CD4-positive, CD25-positive, alpha-beta regulatory T cell (primary cell): Measurements from ENCODE around the gene DNAJA3. TPM values are rescaled to one million over a fixed set of nuclear protein-coding genes. Genes with fewer than 3 reads are reported as not detected.

Source experiments
- ATAC-seq, 2 donors: fragments of 150-1000 bp; cut with Tn5 transposase; one replicate each; pipeline ENCODE4 v1.10.0; 2021; ENCODE audit warnings: low read depth in 2 of 2, moderate number of reproducible peaks in 2 of 2, moderate library complexity in 1 of 2
- DNase-seq, 3 donors: peaks; one replicate each; pipeline versions ENCODE4 v3.0.0 to v3.0.0-alpha.2; 2012 to 2022; ENCODE audit warnings: mixed read lengths in 1 of 3
- H3K27ac ChIP-seq: one replicate; pipeline ENCODE4 v1.7.0; 2013; ENCODE audit warnings: mild to moderate bottlenecking, low read length; ENCODE audit not compliant: insufficient read depth, poor library complexity, severe bottlenecking
- H3K27me3 ChIP-seq: one replicate; pipeline ENCODE4 v1.7.0; 2013; ENCODE audit warnings: low read length; ENCODE audit not compliant: control insufficient read depth, insufficient read depth
- H3K36me3 ChIP-seq: one replicate; pipeline ENCODE4 v1.7.0; 2013; ENCODE audit warnings: mild to moderate bottlenecking, low read length, moderate library complexity; ENCODE audit not compliant: control insufficient read depth, insufficient read depth
- H3K4me1 ChIP-seq: 2 replicates; pipeline ENCODE4 v1.7.0; 2013; ENCODE audit warnings: mild to moderate bottlenecking, low read length; ENCODE audit not compliant: insufficient read depth, control insufficient read depth, poor library complexity, severe bottlenecking
- H3K4me3 ChIP-seq: one replicate; pipeline ENCODE4 v1.7.0; 2013; ENCODE audit warnings: low read depth, mild to moderate bottlenecking, low read length, moderate library complexity
- H3K9me3 ChIP-seq, 2 experiments: 1 replicate in 1 of 2; 2 replicates in 1 of 2; pipeline ENCODE4 v1.7.0; 2013; ENCODE audit warnings: low read length in 2 of 2, mild to moderate bottlenecking in 1 of 2, moderate library complexity in 1 of 2; ENCODE audit not compliant: control insufficient read depth in 2 of 2
- H3K27ac Mint-ChIP-seq, 3 donors: one replicate each; pipeline ENCODE4 v1.8.0; 2020 to 2022; ENCODE audit warnings: mild to moderate bottlenecking in 3 of 3, mixed read lengths in 3 of 3, moderate library complexity in 2 of 3
- H3K27me3 Mint-ChIP-seq: one replicate; pipeline ENCODE4 v1.8.0; 2022; ENCODE audit warnings: mild to moderate bottlenecking, mixed read lengths
- H3K36me3 Mint-ChIP-seq: one replicate; pipeline ENCODE4 v1.8.0; 2020; ENCODE audit warnings: mixed read lengths
- H3K4me1 Mint-ChIP-seq, 4 donors: one replicate each; pipeline ENCODE4 v1.8.0; 2020 to 2022; ENCODE audit warnings: mixed read lengths in 4 of 4, mild to moderate bottlenecking in 1 of 4
- H3K4me3 Mint-ChIP-seq, 4 donors: one replicate each; pipeline ENCODE4 v1.8.0; 2020 to 2022; ENCODE audit warnings: mild to moderate bottlenecking in 4 of 4, mixed read lengths in 4 of 4, moderate library complexity in 3 of 4
- H3K9me3 Mint-ChIP-seq, 7 donors: one replicate each; pipeline ENCODE4 v1.8.0; 2020 to 2022; ENCODE audit warnings: mixed read lengths in 7 of 7, mild to moderate bottlenecking in 3 of 7, moderate library complexity in 2 of 7
- polyA plus RNA-seq, 4 donors: library from polyadenylated mRNA; unstranded; fragments of 300-500 nt; fragmentation: Illumina TruSeq; gene quantifications; one replicate each; pipeline ENCODE4 v1.2.3, GENCODE V29; 2021
- total RNA-seq: library from RNA; stranded (reverse); gene quantifications from one replicate; pipeline ENCODE4 v1.2.3, GENCODE V29; 2022

DNAJA3 gene
- total and polyA plus RNA-seq, 5 donors from 2014 or later = 27.0 to 49.7 (median 38.1) TPM

DNA sequence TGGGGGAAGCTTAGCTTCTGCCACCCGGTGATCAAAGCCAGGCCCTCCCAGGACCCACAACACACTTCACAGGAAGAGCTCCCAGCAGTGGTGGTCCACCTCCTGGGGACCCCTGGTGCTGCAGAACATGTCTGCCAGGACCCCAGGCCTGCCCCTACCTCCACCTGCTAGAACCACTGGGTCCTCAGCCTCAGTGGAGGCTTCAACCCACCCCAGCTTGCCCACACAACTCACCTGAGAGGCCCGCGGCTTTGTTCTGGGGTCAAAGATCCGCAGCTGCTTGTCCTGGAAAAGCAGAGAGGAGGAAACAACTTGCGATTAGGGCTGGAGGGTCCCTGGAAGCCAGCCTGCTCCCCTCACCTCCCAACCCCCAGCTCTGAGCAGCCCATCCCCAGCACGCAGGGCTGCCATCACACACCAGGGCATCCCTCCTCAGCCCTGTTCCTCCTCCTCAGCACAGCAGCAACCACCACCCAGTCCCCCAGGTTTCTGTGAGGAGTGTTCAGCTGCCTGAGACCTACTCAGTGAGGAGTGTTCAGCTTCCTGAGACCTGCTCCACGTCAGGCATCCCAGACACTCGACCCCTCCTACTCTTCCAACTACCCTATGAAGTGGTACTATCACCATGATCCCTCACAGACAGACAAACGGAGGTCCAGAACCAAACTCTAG, 30.5 kb upstream of the DNAJA3 start:
- Mint-ChIP-seq H3K4me3 (peak overlapping the region in 1 of 4 donors; percentile 27), H3K27ac (peak overlapping the region in 2 of 3 donors; percentile 46 to 48), H3K36me3 (peaks cover 19% of the 10 kb centered on the region), H3K4me1 (peaks cover 0 to 12% (median 5%) of the 10 kb centered on the region in 4 donors), H3K9me3 (no peaks in the 10 kb centered on the region), H3K27me3 (no peaks in the 10 kb centered on the region)
- H3K4me3 ChIP-seq = no peak overlapping the region
- DNase-seq = no peak
- H3K36me3 ChIP-seq = peaks cover 71% of the 10 kb centered on the region
- no peak for ATAC-seq
- no peaks in the 10 kb centered on the region for H3K9me3 ChIP-seq
- no peaks in the 10 kb centered on the region for H3K27me3 ChIP-seq
- no peak overlapping the region for H3K27ac ChIP-seq
- peaks cover 5% of the 10 kb centered on the region for H3K4me1 ChIP-seq

DNA sequence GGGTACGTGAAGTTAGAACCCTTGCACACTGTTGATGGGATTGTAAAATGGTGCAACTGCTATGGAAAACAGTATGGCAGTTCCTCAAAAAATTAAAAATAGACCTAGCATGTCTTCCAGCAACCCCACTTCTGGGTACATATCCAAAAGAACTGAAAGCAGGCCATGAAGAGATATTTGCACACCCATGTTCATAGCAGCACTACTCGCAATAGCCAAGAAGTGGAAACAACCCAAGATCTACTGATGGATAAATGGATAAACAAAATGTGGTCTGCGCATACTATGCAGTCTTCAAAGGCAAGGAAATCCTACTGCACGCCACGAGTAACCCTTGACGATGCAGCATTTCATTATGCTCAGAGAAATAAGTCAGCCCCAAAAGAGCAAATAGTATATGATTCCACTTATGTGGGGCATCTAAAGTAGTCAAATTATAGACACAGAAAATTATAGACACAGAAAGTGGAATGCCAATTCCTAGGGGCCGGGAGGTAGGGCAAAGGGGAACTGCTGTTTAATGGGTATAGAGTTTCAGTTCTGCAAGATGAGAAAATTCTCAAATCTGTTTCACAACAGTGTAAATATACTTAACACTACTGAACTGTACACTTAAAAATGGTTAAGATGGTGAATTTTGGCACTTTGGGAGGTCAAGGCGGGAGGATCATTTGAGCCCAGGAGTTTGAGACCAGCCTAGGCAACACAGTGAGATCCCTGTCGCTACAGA, 26.5 kb upstream of the DNAJA3 start:
- Mint-ChIP-seq H3K9me3 (no peaks in the 10 kb centered on the region), H3K27ac (no peak overlapping the region), H3K27me3 (no peaks in the 10 kb centered on the region), H3K4me3 (no peak overlapping the region), H3K36me3 (peaks cover 30% of the 10 kb centered on the region), H3K4me1 (peaks cover 0 to 22% (median 17%) of the 10 kb centered on the region in 4 donors)
- Histone ChIP-seq H3K4me3 (no peak overlapping the region), H3K4me1 (no peaks in the 10 kb centered on the region), H3K36me3 (peaks cover 62% of the 10 kb centered on the region), H3K27ac (no peak overlapping the region), H3K27me3 (no peaks in the 10 kb centered on the region), H3K9me3 (no peaks in the 10 kb centered on the region)
- no peak for ATAC-seq
- no peak for DNase-seq

DNA sequence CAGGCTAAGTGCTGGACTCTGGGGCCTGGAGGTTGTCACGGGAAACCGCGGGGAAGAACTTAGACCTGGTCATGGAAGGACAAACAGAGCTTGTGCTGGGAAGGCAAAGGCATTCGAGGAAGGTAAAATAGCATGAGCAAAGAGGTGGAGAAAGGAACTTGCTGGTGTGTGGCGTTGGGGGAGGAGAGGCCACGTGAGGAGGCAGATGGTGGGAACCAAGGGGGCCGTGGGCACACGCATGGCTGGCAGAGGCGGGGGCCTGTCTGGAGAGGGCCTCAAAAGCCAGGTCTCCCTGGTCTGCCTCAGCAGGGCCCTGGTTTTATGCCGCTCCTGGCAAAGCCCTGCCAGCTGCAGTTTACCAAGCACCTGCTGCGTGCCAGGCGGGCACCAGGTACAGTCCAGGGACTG, 24.6 kb upstream of the DNAJA3 start:
- Histone ChIP-seq H3K4me3 (no peak overlapping the region), H3K4me1 (no peaks in the 10 kb centered on the region), H3K36me3 (peaks cover 65% of the 10 kb centered on the region), H3K27ac (no peak overlapping the region), H3K27me3 (no peaks in the 10 kb centered on the region), H3K9me3 (no peaks in the 10 kb centered on the region)
- Mint-ChIP-seq H3K36me3 (peaks cover 38% of the 10 kb centered on the region), H3K4me3 (peak overlapping the region in 2 of 4 donors; percentile 44 to 55), H3K27ac (peak overlapping the region in 2 of 3 donors; percentile 41 to 84), H3K9me3 (peaks cover 0 to 2% (median 0%) of the 10 kb centered on the region in 7 donors), H3K4me1 (peaks cover 0 to 30% (median 21%) of the 10 kb centered on the region in 4 donors), H3K27me3 (peaks cover 9% of the 10 kb centered on the region)
- DNase-seq (no peak), ATAC-seq (no peak)

DNA sequence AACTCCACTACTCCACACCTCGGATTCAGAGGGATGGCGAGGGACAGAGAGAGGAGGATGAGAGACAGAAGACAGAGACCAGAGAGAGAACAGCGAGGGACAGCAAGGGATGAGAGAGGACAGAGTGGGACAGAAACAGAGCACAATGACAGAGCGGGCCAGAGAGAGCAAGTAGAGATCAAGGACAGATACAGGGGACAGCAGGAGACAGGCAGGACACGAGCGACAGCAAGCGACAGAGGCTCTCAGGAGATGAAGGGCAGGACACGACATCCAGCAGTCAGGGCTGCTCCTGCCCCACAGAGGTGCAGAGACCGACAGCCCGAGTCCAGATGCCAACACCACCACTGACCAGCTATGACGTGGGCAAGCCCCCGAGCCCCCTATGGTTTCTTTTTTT, 24.2 kb upstream of the DNAJA3 start:
- ATAC-seq (no peak), DNase-seq (no peak)
- Mint-ChIP-seq H3K36me3 (peaks cover 35% of the 10 kb centered on the region), H3K4me3 (peak overlapping the region in 2 of 4 donors; percentile 35 to 44), H3K4me1 (peaks cover 0 to 30% (median 21%) of the 10 kb centered on the region in 4 donors), H3K27ac (peak overlapping the region in 2 of 3 donors; percentile 41 to 46), H3K9me3 (peaks cover 0 to 5% (median 0%) of the 10 kb centered on the region in 7 donors), H3K27me3 (peaks cover 10% of the 10 kb centered on the region)
- Histone ChIP-seq H3K27ac (no peak overlapping the region), H3K9me3 (no peaks in the 10 kb centered on the region), H3K36me3 (peaks cover 65% of the 10 kb centered on the region), H3K4me1 (no peaks in the 10 kb centered on the region), H3K27me3 (no peaks in the 10 kb centered on the region), H3K4me3 (no peak overlapping the region)

DNA sequence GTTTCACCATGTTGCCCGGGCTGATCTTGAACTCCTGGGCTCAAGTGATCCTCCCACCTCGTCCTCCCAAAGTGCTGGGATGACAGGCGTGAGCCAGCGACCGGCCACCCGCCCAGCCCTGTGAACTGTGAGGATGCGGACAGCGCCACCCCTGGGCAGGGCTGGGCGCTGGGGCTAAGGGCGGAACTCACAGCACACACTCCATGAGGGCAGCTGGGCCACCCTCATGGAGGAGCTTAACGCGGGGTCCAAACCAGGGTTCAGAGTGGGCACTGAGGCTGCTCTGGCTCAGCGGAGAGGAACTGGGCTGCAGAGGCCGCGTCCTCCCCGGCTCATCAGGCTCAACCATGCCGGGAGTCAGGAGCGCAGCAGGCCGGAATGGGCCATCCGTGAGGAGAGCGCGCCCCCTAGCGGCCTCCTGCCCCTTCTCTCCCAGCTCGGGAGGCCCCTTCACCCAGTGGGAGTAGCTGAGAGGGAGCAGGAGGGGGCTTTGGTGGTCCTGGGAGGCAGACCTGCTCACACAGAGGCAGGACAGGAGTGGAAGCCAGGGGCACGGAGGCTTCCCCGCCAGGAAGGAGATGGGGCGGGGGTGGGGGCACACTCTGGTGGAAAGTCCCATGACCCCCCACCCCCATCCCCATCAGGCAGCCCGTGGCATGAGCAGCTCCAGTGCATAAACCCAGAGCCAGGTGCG, 23.1 kb upstream of the DNAJA3 start:
- H3K4me1 Mint-ChIP-seq = peaks cover 0 to 30% (median 21%) of the 10 kb centered on the region in 4 donors
- peaks cover 10% of the 10 kb centered on the region for H3K27me3 Mint-ChIP-seq
- H3K27ac Mint-ChIP-seq = no peak overlapping the region
- DNase-seq = peak; percentile 45 to 54 (median 53)
- Histone ChIP-seq H3K9me3 (no peaks in the 10 kb centered on the region), H3K27me3 (no peaks in the 10 kb centered on the region), H3K4me3 (no peak overlapping the region), H3K36me3 (peaks cover 70% of the 10 kb centered on the region), H3K27ac (no peak overlapping the region), H3K4me1 (no peaks in the 10 kb centered on the region)
- peaks cover 0 to 5% (median 0%) of the 10 kb centered on the region in 7 donors for H3K9me3 Mint-ChIP-seq
- peaks cover 35% of the 10 kb centered on the region for H3K36me3 Mint-ChIP-seq
- peak overlapping the region in 1 of 4 donors; percentile 35 for H3K4me3 Mint-ChIP-seq
- ATAC-seq = peak; percentile 55 to 63

DNA sequence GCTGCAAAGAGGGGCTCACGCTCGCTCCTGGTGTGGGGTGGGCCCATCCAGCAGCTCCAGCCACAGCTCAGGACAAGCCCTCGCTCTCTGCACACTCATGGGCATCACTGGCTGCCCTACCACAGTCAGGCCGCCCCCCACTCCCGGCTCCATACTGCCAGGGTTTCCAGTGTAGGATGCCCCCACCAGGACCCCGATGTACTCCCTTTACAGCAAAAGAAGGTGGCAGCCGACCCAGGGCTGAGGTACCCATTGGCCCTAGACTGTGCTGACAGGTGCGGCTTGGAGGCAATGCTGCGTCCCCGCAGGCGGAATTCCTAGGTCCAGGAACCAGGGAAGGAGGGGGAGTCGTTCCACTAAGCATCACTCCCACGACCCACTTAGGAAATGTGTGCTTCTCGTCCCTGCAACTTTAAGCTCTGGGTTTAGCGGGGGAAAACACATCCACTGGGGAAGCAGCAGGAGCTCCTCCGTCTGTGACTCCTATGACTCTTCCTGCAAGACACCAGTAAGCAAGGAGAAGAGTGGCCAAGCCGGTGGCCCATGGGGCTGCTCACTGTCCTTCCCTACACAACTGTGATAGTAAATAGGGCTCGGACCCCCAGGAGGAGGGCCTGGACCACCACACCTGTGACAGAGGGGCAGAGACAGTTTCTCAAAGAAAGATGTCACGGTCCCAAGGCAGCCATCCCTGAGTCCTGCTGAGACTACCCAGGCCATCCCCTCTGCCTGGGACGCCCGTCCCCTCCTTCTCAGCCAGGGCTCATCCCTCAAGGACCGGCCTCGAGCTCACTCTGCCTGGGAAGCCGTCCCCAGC, 22.3 kb upstream of the DNAJA3 start:
- H3K9me3 ChIP-seq = no peaks in the 10 kb centered on the region
- no peak overlapping the region for H3K27ac ChIP-seq
- H3K4me3 Mint-ChIP-seq = peak overlapping the region in 1 of 4 donors; percentile 47
- H3K36me3 Mint-ChIP-seq = peaks cover 35% of the 10 kb centered on the region
- peaks cover 4% of the 10 kb centered on the region for H3K4me1 ChIP-seq
- H3K27me3 Mint-ChIP-seq = peaks cover 10% of the 10 kb centered on the region
- H3K27ac Mint-ChIP-seq = no peak overlapping the region
- H3K4me3 ChIP-seq = no peak overlapping the region
- no peak for ATAC-seq
- no peaks in the 10 kb centered on the region for H3K27me3 ChIP-seq
- peaks cover 0 to 30% (median 21%) of the 10 kb centered on the region in 4 donors for H3K4me1 Mint-ChIP-seq
- no peak for DNase-seq
- H3K36me3 ChIP-seq = peaks cover 71% of the 10 kb centered on the region
- H3K9me3 Mint-ChIP-seq = peaks cover 0 to 5% (median 0%) of the 10 kb centered on the region in 7 donors
